ENCODE data around the gene GAS2.

Gene GAS2

DNA sequence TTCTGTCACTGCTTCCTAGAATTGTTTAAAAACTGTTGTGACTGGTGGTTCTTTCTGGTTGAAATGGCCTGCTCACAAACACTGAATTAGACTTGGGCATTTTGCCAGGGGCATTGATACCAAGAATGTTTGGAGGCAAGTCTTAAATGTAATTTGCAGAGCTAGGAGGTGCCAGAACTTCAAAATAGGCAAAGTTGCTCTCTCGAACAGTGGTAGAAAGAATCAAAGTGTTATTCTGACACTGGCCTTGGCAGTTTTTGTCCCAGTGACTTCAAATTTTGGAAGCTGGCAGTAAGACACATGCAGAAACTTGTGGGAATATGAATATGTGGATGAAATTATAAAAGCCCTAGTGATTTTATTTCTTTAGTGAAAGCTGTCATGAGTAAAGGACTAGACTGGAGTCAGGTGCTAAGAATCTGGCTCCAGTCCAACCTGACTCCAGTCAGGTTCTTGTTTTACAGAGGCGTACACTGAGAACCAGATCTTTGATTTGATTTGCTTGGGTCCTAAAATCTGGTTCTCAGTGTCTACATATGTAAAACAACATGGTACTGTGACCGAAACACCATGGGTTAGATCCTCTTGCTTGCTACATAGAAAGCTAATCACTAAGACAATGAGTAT, 142.3 kb downstream of the GAS2 start:
- no CpG with 5 or more reads among the region's 3 CpGs for WGBS, 2 donors (ENCODE audit: extremely low coverage in 2 of 2, insufficient read length in 2 of 2, insufficient replicate concordance in 1 of 2)
- H3K18ac ChIP-seq (ENCODE audit: low read length): no peak overlapping the region
- H3K9me3 ChIP-seq (replicated peaks in 1 of 2; ENCODE audit: control insufficient read depth in 2 of 2, insufficient read depth in 1 of 2, low read depth in 1 of 2, low read length in 2 of 2): peaks cover 2 to 6% of the 10 kb centered on the region in 2 donors
- no peak overlapping the region for H2BK5ac ChIP-seq (ENCODE audit: low read length)
- H3K4me2 ChIP-seq (ENCODE audit: insufficient read depth, low read length, poor library complexity, severe bottlenecking): no peak overlapping the region
- no peak overlapping the region for H3K14ac ChIP-seq (ENCODE audit: low read length)
- no peak for DNase-seq (ENCODE audit: low spot score)
- H3K27me3 ChIP-seq (ENCODE audit: control insufficient read depth in 3 of 3, insufficient read depth in 3 of 3, low read depth in 1 of 3, low read length in 3 of 3): no peaks in the 10 kb centered on the region
- no peak overlapping the region for H4K8ac ChIP-seq (ENCODE audit: low read depth, low read length)
- H3K4me3 ChIP-seq (ENCODE audit: low read length in 2 of 2): no peak overlapping the region
- no peak overlapping the region for H2AK5ac ChIP-seq (ENCODE audit: low read depth, low read length)
- no peak overlapping the region for H3K27ac ChIP-seq (replicated peaks; ENCODE audit: low read length)
- H3K79me1 ChIP-seq (ENCODE audit: low read depth, low read length): no peaks in the 10 kb centered on the region
- H2BK12ac ChIP-seq (ENCODE audit: low read length): no peak overlapping the region
- no peak overlapping the region for H3K9ac ChIP-seq (ENCODE audit: low read depth, low read length, poor library complexity)
- no peak overlapping the region for H3K4ac ChIP-seq (ENCODE audit: low read length)
- H3K4me1 ChIP-seq (ENCODE audit: control insufficient read depth in 2 of 2, insufficient read depth in 1 of 2, low read depth in 1 of 2, low read length in 2 of 2): no peaks in the 10 kb centered on the region
- H4K91ac ChIP-seq (ENCODE audit: low read depth, low read length, poor library complexity): no peak overlapping the region
- H3K23ac ChIP-seq (ENCODE audit: low read depth, low read length, poor library complexity): no peak overlapping the region
- H2AFZ ChIP-seq (ENCODE audit: low read length): no peak overlapping the region
- H2BK120ac ChIP-seq (ENCODE audit: low read depth, low read length): no peak overlapping the region
- H3K36me3 ChIP-seq (replicated peaks in 1 of 2; ENCODE audit: control insufficient read depth in 2 of 2, insufficient read depth in 2 of 2, low read length in 2 of 2): no peaks in the 10 kb centered on the region
- H2BK15ac ChIP-seq (ENCODE audit: low read length): no peak overlapping the region

GRCh38 chr11:22809893-22810292, 143.5 kb downstream of the GAS2 start:
- H2AK5ac ChIP-seq (ENCODE audit: low read depth, low read length): no peak overlapping the region
- H3K9ac ChIP-seq (ENCODE audit: low read depth, low read length, poor library complexity): no peak overlapping the region
- H3K36me3 ChIP-seq (replicated peaks in 1 of 2; ENCODE audit: control insufficient read depth in 2 of 2, insufficient read depth in 2 of 2, low read length in 2 of 2): no peaks in the 10 kb centered on the region
- H3K4me1 ChIP-seq (ENCODE audit: control insufficient read depth in 2 of 2, insufficient read depth in 1 of 2, low read depth in 1 of 2, low read length in 2 of 2): no peaks in the 10 kb centered on the region
- peaks cover 2 to 6% of the 10 kb centered on the region in 2 donors for H3K9me3 ChIP-seq (replicated peaks in 1 of 2; ENCODE audit: control insufficient read depth in 2 of 2, insufficient read depth in 1 of 2, low read depth in 1 of 2, low read length in 2 of 2)
- H3K14ac ChIP-seq (ENCODE audit: low read length): no peak overlapping the region
- H3K79me1 ChIP-seq (ENCODE audit: low read depth, low read length): no peaks in the 10 kb centered on the region
- H3K27ac ChIP-seq (replicated peaks; ENCODE audit: low read length): no peak overlapping the region
- H3K23ac ChIP-seq (ENCODE audit: low read depth, low read length, poor library complexity): no peak overlapping the region
- no peak overlapping the region for H3K4ac ChIP-seq (ENCODE audit: low read length)
- H3K4me3 ChIP-seq (ENCODE audit: low read length in 2 of 2): no peak overlapping the region
- H2BK5ac ChIP-seq (ENCODE audit: low read length): no peak overlapping the region
- no peak for DNase-seq (ENCODE audit: low spot score)
- no peak overlapping the region for H2BK12ac ChIP-seq (ENCODE audit: low read length)
- no peak overlapping the region for H4K8ac ChIP-seq (ENCODE audit: low read depth, low read length)
- no CpG with 5 or more reads among the region's 3 CpGs for WGBS, 2 donors (ENCODE audit: extremely low coverage in 2 of 2, insufficient read length in 2 of 2, insufficient replicate concordance in 1 of 2)
- no peak overlapping the region for H2BK120ac ChIP-seq (ENCODE audit: low read depth, low read length)
- no peak overlapping the region for H3K18ac ChIP-seq (ENCODE audit: low read length)
- H2BK15ac ChIP-seq (ENCODE audit: low read length): no peak overlapping the region
- H3K4me2 ChIP-seq (ENCODE audit: insufficient read depth, low read length, poor library complexity, severe bottlenecking): no peak overlapping the region
- no peaks in the 10 kb centered on the region for H3K27me3 ChIP-seq (ENCODE audit: control insufficient read depth in 3 of 3, insufficient read depth in 3 of 3, low read depth in 1 of 3, low read length in 3 of 3)
- no peak overlapping the region for H2AFZ ChIP-seq (ENCODE audit: low read length)
- no peak overlapping the region for H4K91ac ChIP-seq (ENCODE audit: low read depth, low read length, poor library complexity)

DNA sequence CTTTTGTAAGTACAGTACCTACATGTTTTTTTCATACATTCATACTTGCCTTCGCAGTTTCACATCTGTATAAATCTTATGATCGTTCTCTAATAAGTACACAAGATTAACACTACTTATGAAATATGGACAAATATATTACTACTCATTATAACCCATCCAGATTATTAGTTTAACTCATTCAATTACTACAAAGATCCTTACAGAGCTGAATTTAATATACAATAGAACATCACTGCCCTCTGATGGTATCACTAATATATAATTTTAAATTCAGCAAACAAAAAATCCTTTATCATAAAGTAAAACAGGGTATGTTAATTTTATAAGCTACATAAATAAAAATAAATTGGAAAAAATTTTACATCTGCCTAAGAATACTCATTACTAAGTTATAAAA, 155.8 kb downstream of the GAS2 start:
- Histone ChIP-seq H3K79me1 (ENCODE audit: low read depth, low read length) (no peaks in the 10 kb centered on the region), H3K14ac (ENCODE audit: low read length) (no peak overlapping the region), H2BK120ac (ENCODE audit: low read depth, low read length) (no peak overlapping the region), H3K36me3 (replicated peaks in 1 of 2; ENCODE audit: control insufficient read depth in 2 of 2, insufficient read depth in 2 of 2, low read length in 2 of 2) (peaks cover 0 to 91% of the 10 kb centered on the region in 2 donors), H2BK5ac (ENCODE audit: low read length) (no peak overlapping the region), H3K4me3 (ENCODE audit: low read length in 2 of 2) (no peak overlapping the region), H3K23ac (ENCODE audit: low read depth, low read length, poor library complexity) (no peak overlapping the region), H4K8ac (ENCODE audit: low read depth, low read length) (no peak overlapping the region), H2BK12ac (ENCODE audit: low read length) (no peak overlapping the region), H3K9me3 (replicated peaks in 1 of 2; ENCODE audit: control insufficient read depth in 2 of 2, insufficient read depth in 1 of 2, low read depth in 1 of 2, low read length in 2 of 2) (peaks cover 0 to 3% of the 10 kb centered on the region in 2 donors), H4K91ac (ENCODE audit: low read depth, low read length, poor library complexity) (no peak overlapping the region), H2BK15ac (ENCODE audit: low read length) (no peak overlapping the region), H3K4ac (ENCODE audit: low read length) (no peak overlapping the region), H3K18ac (ENCODE audit: low read length) (no peak overlapping the region), H3K4me1 (ENCODE audit: control insufficient read depth in 2 of 2, insufficient read depth in 1 of 2, low read depth in 1 of 2, low read length in 2 of 2) (no peaks in the 10 kb centered on the region), H3K9ac (ENCODE audit: low read depth, low read length, poor library complexity) (no peak overlapping the region), H2AFZ (ENCODE audit: low read length) (no peak overlapping the region), H3K27ac (replicated peaks; ENCODE audit: low read length) (no peak overlapping the region), H3K4me2 (ENCODE audit: insufficient read depth, low read length, poor library complexity, severe bottlenecking) (no peak overlapping the region), H3K27me3 (ENCODE audit: control insufficient read depth in 3 of 3, insufficient read depth in 3 of 3, low read depth in 1 of 3, low read length in 3 of 3) (no peaks in the 10 kb centered on the region), H2AK5ac (ENCODE audit: low read depth, low read length) (no peak overlapping the region)
- no peak for DNase-seq (ENCODE audit: low spot score)
- WGBS, 2 donors (ENCODE audit: extremely low coverage in 2 of 2, insufficient read length in 2 of 2, insufficient replicate concordance in 1 of 2): no CpG with 5 or more reads among the region's 2 CpGs

- WGBS, 2 donors (ENCODE audit: extremely low coverage in 2 of 2, insufficient read length in 2 of 2, insufficient replicate concordance in 1 of 2): no CpG with 5 or more reads among the region's 6 CpGs
- Histone ChIP-seq H2BK12ac (ENCODE audit: low read length) (no peak overlapping the region), H3K23ac (ENCODE audit: low read depth, low read length, poor library complexity) (no peak overlapping the region), H2BK5ac (ENCODE audit: low read length) (no peak overlapping the region), H3K79me1 (ENCODE audit: low read depth, low read length) (no peaks in the 10 kb centered on the region), H3K36me3 (replicated peaks in 1 of 2; ENCODE audit: control insufficient read depth in 2 of 2, insufficient read depth in 2 of 2, low read length in 2 of 2) (peaks cover 0 to 39% of the 10 kb centered on the region in 2 donors), H3K27ac (replicated peaks; ENCODE audit: low read length) (no peak overlapping the region), H4K8ac (ENCODE audit: low read depth, low read length) (no peak overlapping the region), H3K4me2 (ENCODE audit: insufficient read depth, low read length, poor library complexity, severe bottlenecking) (peak overlapping the region; percentile 2), H2AK5ac (ENCODE audit: low read depth, low read length) (no peak overlapping the region), H3K4me1 (ENCODE audit: control insufficient read depth in 2 of 2, insufficient read depth in 1 of 2, low read depth in 1 of 2, low read length in 2 of 2) (peaks cover 2 to 11% of the 10 kb centered on the region in 2 donors), H2BK15ac (ENCODE audit: low read length) (no peak overlapping the region), H3K18ac (ENCODE audit: low read length) (no peak overlapping the region), H3K9me3 (replicated peaks in 1 of 2; ENCODE audit: control insufficient read depth in 2 of 2, insufficient read depth in 1 of 2, low read depth in 1 of 2, low read length in 2 of 2) (peaks cover 0 to 3% of the 10 kb centered on the region in 2 donors), H2AFZ (ENCODE audit: low read length) (peak overlapping the region; percentile 99), H3K14ac (ENCODE audit: low read length) (no peak overlapping the region), H3K4ac (ENCODE audit: low read length) (no peak overlapping the region), H2BK120ac (ENCODE audit: low read depth, low read length) (no peak overlapping the region), H4K91ac (ENCODE audit: low read depth, low read length, poor library complexity) (no peak overlapping the region), H3K9ac (ENCODE audit: low read depth, low read length, poor library complexity) (no peak overlapping the region), H3K27me3 (ENCODE audit: control insufficient read depth in 3 of 3, insufficient read depth in 3 of 3, low read depth in 1 of 3, low read length in 3 of 3) (no peaks in the 10 kb centered on the region), H3K4me3 (ENCODE audit: low read length in 2 of 2) (peak overlapping the region in 1 of 2 donors; percentile 86)
- no peak for DNase-seq (ENCODE audit: low spot score)
These were observed 162.0 kb downstream of the GAS2 start for GRCh38 chr11:22828373-22828772.

All from neuronal stem cell (in vitro differentiated cells).